GM12873 (cell line): ENCODE measurements around the gene TMEM167A.

Experiments used
- TF ChIP-seq, protein P1 (sequence below): IDR thresholded peaks from 2 replicates; pipeline ENCODE4 v1.5.1; 2012; ENCODE audit warnings: low read depth, mild to moderate bottlenecking, moderate library complexity, low read length, control low read depth; ENCODE audit not compliant: insufficient read depth; ENCODE audit errors: missing control alignments

Gene TMEM167A, protein sequence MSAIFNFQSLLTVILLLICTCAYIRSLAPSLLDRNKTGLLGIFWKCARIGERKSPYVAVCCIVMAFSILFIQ

DNA sequence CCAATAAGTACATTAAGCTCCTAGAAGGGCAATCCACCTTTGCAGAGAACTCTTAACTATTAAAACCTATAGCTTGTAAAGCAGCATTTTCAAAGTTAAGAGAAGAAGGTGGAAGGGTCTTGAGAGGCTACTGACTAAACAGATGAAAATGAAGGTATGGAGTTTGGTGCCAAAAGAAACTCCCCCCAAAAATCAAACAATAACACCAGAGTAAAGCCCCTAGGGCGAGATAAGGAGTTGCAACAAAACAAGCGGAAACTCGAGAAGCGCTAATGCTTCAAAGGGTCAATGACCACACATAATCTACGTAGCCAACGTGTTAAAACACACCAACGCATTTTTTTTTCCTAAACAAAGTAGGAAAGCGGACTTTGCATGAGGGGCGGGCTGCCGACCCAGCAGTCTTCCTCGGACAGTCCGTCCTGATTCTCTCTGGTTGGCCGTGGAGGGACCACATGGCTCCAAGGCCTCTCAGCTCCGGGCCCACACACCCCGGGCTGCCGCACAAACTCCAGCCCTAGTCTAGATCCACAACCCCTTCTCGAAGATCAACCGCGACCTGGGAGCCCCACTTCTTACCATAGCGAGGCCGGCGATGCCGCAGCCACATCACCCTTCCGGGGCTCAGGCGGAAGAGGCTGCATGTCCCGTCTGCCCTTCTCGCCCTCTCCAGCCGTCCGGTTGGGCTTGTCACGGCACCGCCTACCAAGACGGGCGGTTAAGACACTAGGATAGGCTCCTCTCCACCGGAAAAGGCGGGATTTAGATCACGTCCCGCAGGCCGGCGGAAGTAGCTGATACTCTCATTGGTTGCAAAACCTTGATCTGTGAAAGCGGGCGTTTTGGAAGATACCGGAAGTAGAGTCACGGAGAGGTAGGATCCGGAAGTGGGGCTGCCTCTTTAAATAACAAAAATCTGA lies at the start of gene TMEM167A, which contains the start of gene XRCC4:
TMEM167A (minus strand) TSS at position 653 of the 920 bp plus-strand sequence; CDS start at position 582, 71 bp downstream.
XRCC4 (plus strand) TSS at position 806 of the 920 bp plus-strand sequence. CDS start 27,373 bp downstream, outside the sequence.
- TF ChIP-seq, protein P1, sequence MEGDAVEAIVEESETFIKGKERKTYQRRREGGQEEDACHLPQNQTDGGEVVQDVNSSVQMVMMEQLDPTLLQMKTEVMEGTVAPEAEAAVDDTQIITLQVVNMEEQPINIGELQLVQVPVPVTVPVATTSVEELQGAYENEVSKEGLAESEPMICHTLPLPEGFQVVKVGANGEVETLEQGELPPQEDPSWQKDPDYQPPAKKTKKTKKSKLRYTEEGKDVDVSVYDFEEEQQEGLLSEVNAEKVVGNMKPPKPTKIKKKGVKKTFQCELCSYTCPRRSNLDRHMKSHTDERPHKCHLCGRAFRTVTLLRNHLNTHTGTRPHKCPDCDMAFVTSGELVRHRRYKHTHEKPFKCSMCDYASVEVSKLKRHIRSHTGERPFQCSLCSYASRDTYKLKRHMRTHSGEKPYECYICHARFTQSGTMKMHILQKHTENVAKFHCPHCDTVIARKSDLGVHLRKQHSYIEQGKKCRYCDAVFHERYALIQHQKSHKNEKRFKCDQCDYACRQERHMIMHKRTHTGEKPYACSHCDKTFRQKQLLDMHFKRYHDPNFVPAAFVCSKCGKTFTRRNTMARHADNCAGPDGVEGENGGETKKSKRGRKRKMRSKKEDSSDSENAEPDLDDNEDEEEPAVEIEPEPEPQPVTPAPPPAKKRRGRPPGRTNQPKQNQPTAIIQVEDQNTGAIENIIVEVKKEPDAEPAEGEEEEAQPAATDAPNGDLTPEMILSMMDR: no peak

DNA sequence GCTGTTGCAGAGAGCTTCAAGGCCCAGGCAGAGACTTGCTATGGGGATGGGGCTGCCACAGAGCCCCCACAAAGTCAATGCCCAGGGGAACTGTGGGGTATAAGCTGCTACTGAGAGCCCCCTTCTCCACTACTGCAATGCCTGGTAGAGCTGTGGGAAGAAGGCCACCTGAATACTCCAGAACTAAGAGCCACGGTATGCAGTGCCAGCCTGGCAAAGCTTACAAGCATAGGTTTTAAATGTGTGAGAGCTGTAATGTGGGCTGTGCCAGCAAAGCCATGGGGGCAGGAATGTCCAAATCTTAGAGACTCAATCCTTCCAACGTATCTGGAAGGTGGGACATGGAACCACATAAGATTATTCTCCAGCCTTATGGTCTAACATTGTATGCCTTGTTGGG lies 49.3 kb upstream of the TMEM167A start:
- TF ChIP-seq, protein P1: no peak

DNA sequence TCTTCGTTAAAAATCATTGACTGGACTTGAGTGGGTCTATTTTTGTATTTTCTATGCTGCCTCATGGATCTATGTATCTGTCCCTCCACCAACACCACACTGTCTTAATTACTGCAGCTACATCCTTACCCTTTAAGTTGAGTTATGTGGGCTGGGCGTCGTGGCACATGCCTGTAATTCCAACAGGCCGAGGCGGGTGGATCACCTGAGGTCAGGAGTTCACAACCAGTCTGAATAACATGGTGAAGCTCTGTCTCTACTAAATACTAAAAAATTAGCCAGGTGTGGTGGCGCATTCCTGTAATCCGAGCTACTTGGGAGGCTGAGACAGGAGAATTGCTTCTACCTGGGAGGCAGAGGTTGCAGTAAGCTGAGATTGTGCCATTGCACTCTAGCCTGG lies 48.4 kb upstream of the TMEM167A start:
- TF ChIP-seq, protein P1: no peak

DNA sequence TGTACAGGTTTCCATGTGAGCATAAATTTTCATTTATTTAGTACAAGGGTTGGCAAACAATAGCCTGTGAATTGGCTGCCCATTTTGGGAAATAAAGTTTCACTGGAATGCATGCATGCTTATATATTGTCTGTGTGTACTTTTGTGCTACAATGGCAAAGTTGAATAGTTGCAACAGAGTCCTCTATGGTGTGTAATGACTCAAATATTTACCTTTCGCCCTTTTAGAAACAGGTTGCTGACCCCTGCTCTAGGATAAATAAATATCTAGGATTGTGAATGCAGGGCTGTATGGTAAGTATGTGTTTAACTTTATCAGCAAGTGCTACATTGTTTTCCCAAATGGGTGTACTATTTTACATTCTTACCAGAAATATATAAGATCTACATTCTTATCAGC lies 47.4 kb upstream of the TMEM167A start:
- TF ChIP-seq, protein P1: no peak

DNA sequence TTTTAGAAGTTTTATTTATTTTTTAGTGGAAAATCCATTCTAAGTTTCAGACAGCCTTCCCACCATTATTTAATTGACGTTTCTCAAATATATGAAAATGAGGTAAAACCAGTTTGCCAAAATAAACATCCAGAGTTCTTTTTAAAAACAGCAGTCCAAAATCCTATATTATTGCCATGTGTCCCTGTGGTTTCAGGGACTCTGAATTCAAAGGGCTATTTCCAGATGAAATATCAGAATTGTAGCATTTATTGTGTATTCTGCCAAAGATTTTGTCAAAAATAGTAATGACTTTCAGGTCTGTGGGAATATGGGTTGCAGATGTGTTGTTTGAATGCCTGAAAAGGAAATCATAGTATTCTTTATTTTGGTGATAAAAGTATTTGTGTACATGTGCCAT lies 41.8 kb upstream of the TMEM167A start:
- TF ChIP-seq, protein P1: no peak

DNA sequence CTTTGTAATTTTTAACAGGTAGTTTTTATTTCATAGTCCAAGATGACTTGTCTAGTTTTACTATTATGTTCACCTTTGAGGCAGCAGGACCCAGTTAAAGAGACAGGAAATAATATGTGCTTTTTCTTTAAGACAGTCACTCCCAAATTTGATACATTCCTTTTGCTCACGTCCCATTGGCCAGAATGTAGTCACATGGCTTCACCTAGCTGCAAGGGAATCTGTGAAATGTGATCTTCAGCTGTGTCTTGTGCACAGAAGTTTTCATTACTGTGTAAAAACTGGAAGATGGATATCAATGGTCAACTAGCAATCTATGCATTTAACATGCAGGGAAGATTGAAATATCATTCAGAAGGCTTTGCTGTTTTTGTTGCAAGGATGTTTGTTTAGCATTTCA lies 41.3 kb upstream of the TMEM167A start:
- TF ChIP-seq, protein P1: no peak

DNA sequence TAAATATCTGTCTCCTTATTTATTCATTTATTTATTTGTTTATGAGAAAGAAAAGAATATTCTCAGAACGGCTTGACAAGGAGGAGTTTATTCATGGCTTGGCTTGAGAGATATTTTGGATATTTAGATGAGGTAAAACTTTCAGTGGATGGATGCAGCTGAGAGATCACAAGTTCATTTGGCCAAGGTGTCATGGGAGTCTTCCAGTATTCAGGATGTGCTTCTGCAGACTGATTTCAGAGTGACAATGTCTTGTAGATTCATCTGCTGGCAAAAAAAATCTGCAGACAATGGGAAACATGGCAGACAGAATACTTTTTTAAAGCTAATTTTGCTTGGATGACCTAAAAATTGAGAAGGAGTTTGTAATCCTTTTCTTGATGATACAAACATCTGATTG lies 38.6 kb upstream of the TMEM167A start:
- TF ChIP-seq, protein P1: no peak
